Measurements from ENCODE around the gene PLOD3. TPM values are rescaled to one million over a fixed set of nuclear protein-coding genes. Genes with fewer than 3 reads are reported as not detected.

The PLOD3 gene
- total RNA-seq, 1 experiment from 2014 or later = 108 TPM

GRCh38 chr7:101225650-101226049 lies 8.3 kb upstream of the PLOD3 start:
- intact Hi-C loops (cut with micrococcal nuclease; ENCODE audit: unreplicated experiment) = no loop called here
- Mint-ChIP-seq H3K9me3 (ENCODE audit: low read depth, unreplicated experiment) (no peaks in the 10 kb centered on the region), H3K4me3 (ENCODE audit: low read depth, unreplicated experiment) (no peak overlapping the region), H3K36me3 (ENCODE audit: insufficient read depth, unreplicated experiment) (peaks cover 49% of the 10 kb centered on the region), H3K27me3 (ENCODE audit: unreplicated experiment) (no peaks in the 10 kb centered on the region), H3K27ac (ENCODE audit: unreplicated experiment) (no peak overlapping the region), H3K4me1 (ENCODE audit: low read depth, unreplicated experiment) (peaks cover 15% of the 10 kb centered on the region)
- DNase-seq = no peak
- TF ChIP-seq CTCF (IDR thresholded peaks at IDR 0.05; ENCODE audit: unreplicated experiment) = no peak
- no TSS peak for BruUV-seq (replicated peaks)
- CTCF ChIA-PET = no interaction called here

- Mint-ChIP-seq H3K4me1 (ENCODE audit: low read depth, unreplicated experiment) (peaks cover 10% of the 10 kb centered on the region), H3K36me3 (ENCODE audit: insufficient read depth, unreplicated experiment) (peaks cover 44% of the 10 kb centered on the region), H3K27ac (ENCODE audit: unreplicated experiment) (no peak overlapping the region), H3K4me3 (ENCODE audit: low read depth, unreplicated experiment) (no peak overlapping the region), H3K27me3 (ENCODE audit: unreplicated experiment) (no peaks in the 10 kb centered on the region), H3K9me3 (ENCODE audit: low read depth, unreplicated experiment) (no peaks in the 10 kb centered on the region)
- no peak for DNase-seq
- CTCF ChIA-PET = no interaction called here
- intact Hi-C loops (cut with micrococcal nuclease; ENCODE audit: unreplicated experiment) = no loop called here
- no peak for TF ChIP-seq CTCF (IDR thresholded peaks at IDR 0.05; ENCODE audit: unreplicated experiment)
- BruUV-seq (replicated peaks) = no TSS peak
Observed at GRCh38 chr7:101223528-101223927, 6.1 kb upstream of the PLOD3 start.

GRCh38 chr7:101222275-101222830 lies 5.0 kb upstream of the PLOD3 start:
- Mint-ChIP-seq H3K36me3 (ENCODE audit: insufficient read depth, unreplicated experiment) (peaks cover 55% of the 10 kb centered on the region), H3K4me1 (ENCODE audit: low read depth, unreplicated experiment) (peaks cover 10% of the 10 kb centered on the region), H3K27me3 (ENCODE audit: unreplicated experiment) (no peaks in the 10 kb centered on the region), H3K9me3 (ENCODE audit: low read depth, unreplicated experiment) (no peaks in the 10 kb centered on the region), H3K4me3 (ENCODE audit: low read depth, unreplicated experiment) (no peak overlapping the region), H3K27ac (ENCODE audit: unreplicated experiment) (no peak overlapping the region)
- BruUV-seq (replicated peaks) = no TSS peak
- DNase-seq = no peak
- TF ChIP-seq CTCF (IDR thresholded peaks at IDR 0.05; ENCODE audit: unreplicated experiment) = no peak
- intact Hi-C loops (cut with micrococcal nuclease; ENCODE audit: unreplicated experiment) = no loop called here
- CTCF ChIA-PET = no interaction called here

- peaks cover 66% of the 10 kb centered on the region for H3K36me3 Mint-ChIP-seq (ENCODE audit: insufficient read depth, unreplicated experiment)
- no peaks in the 10 kb centered on the region for H3K27me3 Mint-ChIP-seq (ENCODE audit: unreplicated experiment)
- no peak for TF ChIP-seq CTCF (IDR thresholded peaks at IDR 0.05; ENCODE audit: unreplicated experiment)
- intact Hi-C loops (cut with micrococcal nuclease; ENCODE audit: unreplicated experiment) = no loop called here
- no peak overlapping the region for H3K27ac Mint-ChIP-seq (ENCODE audit: unreplicated experiment)
- H3K4me1 Mint-ChIP-seq (ENCODE audit: low read depth, unreplicated experiment) = peaks cover 18% of the 10 kb centered on the region
- peak overlapping the region; percentile 80 for H3K4me3 Mint-ChIP-seq (ENCODE audit: low read depth, unreplicated experiment)
- no peak for DNase-seq
- no TSS peak for BruUV-seq (replicated peaks)
- no peaks in the 10 kb centered on the region for H3K9me3 Mint-ChIP-seq (ENCODE audit: low read depth, unreplicated experiment)
- CTCF ChIA-PET = no interaction called here
Observed at GRCh38 chr7:101220295-101220694, 2.9 kb upstream of the PLOD3 start.

Measured in Calu3 (cell line).